HG03469 (cell line): ENCODE measurements around the gene RFX4.
"Not testable (repeated sequence)": the region's sequence is repeated elsewhere in the genome, so short reads cannot be mapped to it uniquely, and the experiment has no call there.

Experiments used
- ATAC-seq: cut with Tn5 transposase; IDR thresholded peaks from one replicate; pipeline ENCODE4 v1.9.1; 2021; ENCODE audit warnings: mild to moderate bottlenecking, moderate library complexity, moderate number of reproducible peaks; ENCODE audit not compliant: unreplicated experiment

The RFX4 gene

DNA sequence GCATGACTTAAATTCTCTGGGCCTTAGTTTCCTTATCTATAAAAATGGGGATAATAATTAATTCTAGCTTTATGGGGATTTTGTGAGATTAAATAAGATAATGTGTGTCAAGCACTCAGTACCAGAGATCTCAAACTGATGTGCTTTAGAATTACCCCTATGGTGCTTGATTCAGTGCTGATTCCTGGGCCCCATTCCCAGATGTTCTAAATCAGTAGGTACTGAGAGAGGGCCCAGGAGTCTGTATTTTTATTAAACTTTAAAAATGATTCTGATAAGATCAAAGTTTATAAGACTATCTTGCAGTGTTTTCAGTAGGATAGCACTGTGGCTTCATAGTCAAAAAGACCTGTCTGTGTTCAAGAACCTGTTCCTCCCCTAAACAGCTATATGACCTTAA, 102.6 kb downstream of the RFX4 start:
- no peak for ATAC-seq

DNA sequence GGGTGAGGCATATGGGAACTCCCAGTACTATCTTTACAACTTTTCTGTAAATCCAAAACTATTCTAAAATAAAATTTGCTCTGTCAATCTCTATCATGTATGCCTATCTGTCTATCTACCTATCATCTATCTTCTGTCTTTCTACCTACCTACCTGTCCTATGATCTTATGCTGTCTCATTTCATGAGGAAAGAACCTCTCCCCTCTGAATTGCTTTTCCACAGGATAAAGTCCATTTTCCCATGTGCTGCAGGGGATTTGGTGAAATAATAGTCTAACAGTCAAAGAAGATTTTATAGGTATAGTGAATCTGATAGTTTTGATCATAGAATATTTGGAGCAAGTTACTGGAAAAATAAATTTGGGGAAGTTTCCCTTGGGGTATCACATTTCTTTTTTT, 104.9 kb downstream of the RFX4 start:
- no peak for ATAC-seq

DNA sequence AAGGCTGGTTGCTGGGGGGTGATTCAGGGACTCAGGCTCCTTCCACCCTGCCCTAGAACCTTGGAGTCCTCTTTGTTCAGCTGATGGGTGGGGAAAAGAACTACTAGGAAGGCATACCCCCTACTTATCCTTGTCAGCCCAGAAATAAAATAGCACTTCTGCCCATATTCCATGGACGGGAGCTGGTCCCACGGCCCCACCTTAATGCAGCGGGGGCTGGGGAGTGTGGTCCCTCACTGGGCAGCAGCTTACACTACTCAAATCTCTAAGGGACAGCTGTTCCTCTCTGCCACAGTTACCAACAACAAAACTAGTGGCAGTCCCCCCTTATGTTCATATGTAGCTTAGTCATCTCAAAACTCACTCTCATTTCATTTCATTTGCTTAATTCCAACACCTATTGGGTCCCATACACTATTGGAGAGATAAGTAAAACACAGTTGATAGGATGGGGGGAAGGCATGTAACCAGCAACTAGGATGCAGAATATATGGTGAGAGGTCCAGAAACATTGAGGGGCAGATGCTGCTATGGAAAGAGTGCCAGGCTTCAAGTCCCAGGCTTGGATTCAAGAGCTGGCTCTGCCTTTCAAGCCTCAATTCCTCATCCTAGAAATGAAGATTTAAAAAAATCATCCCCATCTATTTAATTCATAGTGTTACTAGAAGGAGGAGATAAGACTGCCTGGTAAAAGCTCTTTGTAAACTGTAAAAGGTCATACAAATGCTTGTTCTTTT, 107.9 kb downstream of the RFX4 start:
- no peak for ATAC-seq

DNA sequence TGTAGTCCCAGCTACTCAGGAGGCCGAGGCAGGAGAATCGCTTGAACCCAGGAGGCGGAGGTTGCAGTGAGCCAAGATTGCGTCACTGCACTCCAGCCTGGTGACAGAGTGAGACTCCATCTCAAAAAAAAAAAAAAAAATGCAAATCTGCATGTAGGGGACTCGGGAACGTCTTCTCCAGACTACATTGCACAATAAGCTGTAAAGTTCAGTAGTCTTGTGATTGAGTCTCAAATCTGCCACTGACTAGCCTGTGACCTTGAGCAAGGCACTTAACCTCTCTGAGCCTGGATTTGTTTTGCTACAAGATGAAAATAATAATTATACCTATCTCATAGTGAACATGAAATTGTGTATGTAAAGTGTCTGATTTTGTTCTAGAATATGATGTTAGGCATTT, 109.2 kb downstream of the RFX4 start:
- not testable (repeated sequence) for ATAC-seq

DNA sequence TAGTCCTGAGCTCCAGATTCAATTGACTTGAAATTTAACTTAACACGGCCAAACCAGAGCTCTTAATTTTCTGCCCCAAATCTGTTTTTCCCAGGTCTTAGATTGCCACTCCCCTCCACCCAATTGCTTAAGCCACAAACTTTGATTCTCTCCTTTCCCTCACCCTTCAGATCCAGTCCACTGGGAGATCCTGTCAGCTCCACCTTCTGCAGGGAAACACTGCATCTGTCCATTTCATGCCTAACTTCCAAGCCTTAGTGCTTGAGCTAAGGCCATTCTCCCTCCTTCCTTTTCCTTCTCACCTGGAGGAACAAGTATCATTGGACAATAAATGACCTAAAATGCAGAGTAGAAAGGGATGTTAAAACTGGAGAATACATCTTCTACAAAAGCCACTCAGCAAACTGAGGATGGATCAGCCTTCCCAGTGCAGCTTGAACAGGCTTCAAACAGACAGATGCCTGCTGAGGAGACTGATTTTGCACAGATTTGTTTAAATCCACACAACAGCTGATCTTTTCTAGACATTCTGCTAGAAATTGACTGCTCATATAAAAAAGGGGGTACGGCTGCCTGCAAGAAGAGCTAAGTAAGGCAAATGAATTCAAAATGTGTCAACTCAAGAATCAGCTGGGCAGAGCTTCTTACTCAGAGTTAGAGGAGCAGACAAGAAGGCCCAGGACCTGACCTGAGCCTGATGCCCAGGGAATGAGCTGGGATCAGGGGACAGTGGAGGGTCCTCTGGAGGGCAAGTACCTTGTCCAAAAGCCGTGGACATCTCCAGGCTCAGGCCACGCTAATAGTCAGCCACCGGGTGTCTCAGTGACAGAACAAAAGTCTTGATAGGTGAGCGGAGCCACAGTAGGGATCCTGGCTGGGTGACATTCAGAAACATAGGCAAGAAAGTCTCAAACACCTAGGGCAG, 110.4 kb downstream of the RFX4 start:
- ATAC-seq, result no peak

DNA sequence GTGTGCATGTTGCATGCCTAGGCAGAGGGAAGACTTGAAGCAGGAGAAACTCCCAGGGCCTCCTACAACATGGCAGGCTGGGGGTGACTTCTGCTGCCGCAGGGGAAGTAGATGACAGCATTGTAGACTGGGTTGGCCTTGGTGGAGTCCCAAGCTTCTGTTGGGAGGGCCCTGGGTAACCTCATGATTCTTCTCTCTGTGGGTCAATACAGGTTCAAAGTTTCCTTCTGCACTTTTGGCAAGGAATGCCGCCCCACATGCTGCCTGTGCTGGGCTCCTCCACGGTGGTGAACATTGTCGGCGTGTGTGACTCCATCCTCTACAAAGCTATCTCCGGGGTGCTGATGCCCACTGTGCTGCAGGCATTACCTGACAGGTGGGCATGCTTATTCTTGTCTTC, 113.3 kb downstream of the RFX4 start:
- ATAC-seq, result no peak

DNA sequence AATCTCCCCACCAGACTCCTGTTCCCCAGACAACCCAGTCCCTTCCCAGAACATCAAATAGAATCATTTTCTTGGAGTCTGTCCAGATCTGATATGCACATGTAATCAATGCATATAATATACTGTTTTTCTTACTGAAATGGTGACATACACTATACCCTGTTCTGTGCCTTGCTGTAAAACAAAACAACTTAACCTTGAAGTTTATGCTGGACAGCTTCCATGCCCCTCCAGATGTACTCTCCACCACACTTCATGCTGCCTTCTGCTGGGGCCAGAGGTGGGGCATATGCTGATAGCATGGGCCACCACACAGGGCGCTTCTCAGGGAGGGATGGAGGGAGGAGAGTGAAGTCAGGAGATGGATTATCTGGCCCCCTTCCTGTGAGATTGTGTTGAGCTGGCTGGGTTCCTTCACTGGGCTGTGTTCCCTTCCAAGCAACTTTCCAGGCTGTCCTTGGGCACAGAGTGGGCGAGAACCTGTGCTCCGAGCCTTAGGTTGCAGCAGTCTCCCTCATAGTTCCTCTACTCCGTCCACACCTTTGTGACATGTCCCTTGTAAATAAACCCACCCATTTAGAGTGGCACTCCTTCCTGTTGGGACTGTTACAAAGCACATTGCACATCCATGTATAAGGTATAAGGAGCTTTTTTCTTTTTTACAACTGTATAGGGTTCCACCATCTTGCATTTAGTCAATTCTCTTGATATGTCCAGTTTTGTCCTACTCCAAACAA, 114.0 kb downstream of the RFX4 start:
- ATAC-seq, result no peak

DNA sequence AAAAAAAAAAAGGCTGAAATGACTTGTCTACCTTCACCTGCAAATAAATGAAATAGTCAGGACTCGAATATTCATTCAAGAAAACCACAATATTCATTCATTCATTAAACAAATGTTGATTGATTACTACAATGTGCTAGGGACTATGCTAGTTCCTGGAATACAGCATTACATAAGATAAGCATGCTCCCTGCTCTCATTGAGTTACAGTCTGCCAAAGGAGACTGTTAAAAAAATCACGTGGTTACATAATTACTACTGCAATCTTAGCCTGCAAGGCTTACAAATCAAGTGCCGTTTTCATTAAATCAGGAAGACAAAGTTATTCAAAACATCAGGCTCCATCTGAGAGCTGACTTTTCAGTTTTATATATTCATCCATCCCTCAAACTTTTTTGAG, 121.3 kb downstream of the RFX4 start:
- no peak for ATAC-seq

DNA sequence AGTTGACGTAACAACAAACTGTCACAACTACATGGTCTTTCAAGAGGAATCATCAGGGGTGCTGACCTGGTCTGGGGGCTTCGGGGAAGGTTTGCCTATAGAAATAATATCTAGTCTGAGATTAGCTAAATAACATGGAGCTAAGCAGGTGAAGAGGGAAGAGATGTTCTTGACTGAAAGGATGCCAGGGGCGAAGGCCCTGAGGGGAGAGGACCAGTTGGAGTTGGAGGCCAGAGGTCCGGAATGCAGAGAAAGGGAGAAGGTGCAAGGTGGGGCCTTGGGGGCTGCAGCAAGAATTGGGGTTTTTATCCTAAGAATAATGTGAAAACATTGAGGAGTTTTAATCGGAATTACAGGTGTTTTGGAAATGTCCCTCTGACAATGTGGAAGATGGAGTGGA, 123.2 kb downstream of the RFX4 start:
- no peak for ATAC-seq

DNA sequence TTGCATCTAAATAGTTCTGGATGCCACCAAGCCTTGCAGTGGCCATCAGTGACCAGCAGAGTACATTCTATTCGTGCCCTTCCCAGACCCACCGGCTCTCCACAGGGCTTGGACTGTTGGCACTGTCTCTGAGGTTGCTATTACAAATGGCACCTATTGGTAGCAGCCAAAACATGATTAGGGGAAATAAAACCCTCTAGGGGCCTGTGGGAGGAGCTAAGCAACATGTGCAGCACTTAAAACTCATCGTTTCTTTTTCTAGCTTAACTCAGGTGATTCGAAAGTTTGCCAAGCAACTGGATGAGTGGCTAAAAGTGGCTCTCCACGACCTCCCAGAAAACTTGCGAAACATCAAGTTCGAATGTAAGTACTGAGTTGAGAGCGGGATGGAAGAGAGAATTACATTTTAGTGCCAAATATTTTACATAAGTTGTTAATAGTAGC, 126.3 kb downstream of the RFX4 start:
- no peak for ATAC-seq

DNA sequence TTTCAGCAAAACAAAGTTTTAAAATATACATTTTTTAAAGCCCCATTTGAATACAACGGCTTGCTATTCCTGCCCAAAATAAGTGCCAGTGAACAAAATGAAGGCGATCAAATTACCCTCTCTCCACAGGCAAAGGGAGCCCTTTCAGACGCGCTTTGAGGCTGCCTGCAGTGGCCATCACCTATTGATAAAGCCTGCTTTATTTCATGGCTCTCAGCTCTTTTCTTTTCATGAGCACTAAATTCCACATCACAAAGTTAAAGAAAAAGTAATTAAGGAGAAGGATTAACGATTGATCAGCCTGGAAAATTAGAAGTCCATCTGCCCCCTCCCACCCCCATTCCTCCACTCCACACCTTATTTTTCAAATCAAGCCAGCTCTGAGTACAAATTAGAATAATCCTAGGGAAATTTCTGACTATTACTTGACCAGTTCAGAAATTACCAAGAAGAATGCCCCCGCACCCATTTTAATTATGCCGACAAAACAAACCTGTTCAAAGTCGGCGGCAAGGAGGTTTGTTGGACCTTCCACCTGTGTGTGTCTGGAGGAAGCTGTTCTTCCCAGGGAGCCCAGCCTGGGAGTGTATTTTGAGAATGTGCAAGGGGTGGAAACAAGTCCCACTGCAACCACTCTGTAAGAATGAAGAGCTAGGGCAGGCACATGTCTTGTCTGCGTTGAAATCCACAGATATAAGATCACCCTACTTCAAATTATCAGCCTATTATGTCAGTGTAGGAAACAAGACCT, 127.5 kb downstream of the RFX4 start:
- ATAC-seq, result no peak

DNA sequence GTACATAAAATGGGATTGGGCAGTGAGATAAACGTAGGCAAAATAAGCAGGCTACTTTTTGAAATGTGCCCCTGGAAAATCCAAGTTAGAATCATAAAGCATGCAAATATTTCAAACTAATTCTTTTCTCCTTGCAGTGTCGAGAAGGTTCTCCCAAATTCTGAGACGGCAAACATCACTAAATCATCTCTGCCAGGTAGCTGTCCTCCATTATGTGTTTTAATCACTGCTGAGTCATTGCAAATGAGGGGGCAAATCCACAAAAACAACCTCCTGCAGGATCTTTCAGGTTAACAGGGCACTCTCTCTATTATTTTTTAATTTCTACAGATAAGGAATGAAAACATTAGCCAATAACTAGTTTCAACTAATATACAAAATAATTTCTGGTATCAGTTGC, 128.5 kb downstream of the RFX4 start:
- ATAC-seq, result no peak

DNA sequence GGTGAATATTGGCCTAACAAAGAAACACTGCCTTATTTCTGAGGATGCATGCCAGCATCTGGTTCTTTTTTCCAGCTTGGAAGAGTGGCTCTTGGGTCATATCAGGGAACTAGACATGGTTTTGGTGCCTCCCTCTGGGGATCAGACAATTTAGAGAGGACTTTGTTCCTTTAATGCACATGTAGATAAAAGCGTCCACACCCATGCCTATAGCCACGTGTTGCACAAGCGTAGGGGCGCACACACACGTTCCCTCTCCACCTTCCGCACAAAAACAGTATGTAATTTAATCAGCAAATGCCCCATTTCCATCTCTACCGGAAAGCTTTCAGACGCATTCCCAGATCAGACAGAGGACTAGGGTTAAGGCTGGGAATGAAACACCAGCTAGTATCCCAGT, 130.0 kb downstream of the RFX4 start:
- no peak for ATAC-seq

DNA sequence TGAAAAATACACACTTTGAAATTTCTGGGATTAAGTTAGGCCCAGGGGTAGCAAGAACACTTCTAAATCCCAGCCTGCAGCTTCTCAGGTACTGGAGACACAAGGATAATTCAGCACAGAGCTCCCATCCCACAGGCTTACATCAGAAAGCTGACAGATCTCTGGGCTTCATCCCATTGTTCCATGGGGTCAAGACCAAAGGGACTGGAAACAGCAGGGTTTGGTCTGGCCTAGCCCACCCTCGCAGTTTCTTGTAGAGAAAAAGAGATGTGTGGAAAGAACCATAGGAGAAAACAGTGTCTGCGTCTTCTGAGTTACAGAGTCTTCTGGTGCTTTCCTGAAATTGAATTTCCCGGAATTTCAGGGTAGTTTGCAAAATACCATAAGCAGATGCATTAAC, 132.1 kb downstream of the RFX4 start:
- no peak for ATAC-seq

DNA sequence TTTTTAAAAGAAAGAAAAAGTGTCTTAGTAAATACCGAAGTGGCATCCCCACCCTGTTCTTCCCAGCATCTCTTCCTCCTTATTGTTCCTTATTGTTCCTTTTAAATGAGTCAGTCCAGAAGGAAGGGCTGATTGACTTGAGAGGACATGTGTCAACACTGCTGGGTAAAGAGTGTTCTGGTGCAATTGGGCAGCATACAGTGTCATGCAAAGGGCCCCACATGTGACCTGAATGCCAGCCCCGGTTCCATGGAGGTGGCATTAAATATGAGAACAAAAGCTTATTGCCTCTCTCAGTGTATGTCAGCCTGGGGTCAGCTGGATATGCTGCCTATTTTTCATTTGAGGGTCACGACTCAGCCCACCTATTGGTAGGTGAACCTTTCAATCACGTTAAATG, 132.8 kb downstream of the RFX4 start:
- no peak for ATAC-seq

DNA sequence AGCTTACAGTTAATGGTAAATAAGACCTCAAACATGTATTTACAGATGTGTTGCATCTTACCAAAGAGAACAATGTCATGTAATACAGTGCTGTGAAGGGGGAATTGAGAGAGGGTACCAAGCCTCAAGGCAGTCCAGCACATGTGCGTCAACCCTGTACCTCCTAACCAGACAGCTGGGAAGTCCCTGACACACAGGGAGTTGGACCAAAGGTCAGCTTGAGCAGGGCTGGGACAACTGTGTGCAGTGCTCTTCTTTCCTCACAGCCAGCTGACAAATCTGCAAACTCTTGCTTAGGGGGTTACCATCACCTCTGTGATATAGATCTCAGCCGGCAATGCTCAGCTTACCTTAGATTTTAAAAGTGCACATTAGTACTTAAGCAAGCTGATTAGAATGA, 134.9 kb downstream of the RFX4 start:
- no peak for ATAC-seq

DNA sequence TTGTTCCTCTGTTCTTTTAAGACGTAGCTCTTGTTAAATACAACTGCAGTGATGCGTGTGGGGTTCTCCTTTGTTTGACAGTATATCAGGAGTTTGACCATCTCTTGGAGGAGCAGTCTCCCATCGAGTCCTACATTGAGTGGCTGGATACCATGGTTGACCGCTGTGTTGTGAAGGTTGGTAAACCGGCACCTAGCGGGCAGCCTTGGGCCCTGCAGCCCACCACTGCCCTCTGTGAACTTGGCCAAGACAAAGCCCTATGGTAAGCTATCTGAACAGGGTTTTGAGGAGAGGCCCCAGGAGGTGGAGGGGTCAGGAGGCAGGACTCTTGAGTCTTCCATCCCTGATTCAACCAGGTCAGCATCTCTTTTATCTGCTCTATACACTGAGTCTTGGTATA, 137.1 kb downstream of the RFX4 start:
- no peak for ATAC-seq

DNA sequence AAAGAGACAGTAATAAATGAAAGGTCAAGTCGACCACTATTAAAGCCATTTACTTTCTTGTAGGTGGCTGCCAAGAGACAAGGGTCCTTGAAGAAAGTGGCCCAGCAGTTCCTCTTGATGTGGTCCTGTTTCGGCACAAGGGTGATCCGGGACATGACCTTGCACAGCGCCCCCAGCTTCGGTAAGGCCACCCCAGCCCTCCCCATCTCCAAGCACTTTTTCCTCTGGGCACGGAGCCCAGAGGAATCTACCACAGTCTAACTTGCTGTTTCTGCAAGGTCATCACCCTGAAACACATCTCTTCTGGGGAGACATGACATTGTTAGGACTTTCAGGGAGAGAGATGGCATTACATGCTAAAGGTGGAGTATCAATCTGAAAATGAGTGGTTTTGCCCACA, 137.9 kb downstream of the RFX4 start:
- ATAC-seq, result no peak

DNA sequence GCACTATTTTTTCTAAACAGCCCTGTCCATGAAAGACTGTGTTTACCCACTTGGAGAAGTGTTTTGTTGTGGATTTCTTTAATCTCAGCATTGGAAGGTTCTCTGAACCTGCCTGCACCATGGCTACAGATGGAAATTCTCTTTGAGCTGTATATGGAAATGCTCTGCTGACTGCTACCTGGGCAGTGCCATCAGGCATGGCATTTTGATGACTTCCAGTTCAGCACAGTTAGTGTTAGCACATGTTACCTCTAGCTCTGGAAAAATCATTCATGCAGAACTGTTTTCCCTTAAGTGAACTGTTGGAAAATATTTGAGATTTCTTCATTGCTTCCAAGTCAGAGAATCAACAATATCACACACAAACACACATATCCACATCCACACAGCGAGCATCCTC, 139.1 kb downstream of the RFX4 start:
- ATAC-seq, result no peak

DNA sequence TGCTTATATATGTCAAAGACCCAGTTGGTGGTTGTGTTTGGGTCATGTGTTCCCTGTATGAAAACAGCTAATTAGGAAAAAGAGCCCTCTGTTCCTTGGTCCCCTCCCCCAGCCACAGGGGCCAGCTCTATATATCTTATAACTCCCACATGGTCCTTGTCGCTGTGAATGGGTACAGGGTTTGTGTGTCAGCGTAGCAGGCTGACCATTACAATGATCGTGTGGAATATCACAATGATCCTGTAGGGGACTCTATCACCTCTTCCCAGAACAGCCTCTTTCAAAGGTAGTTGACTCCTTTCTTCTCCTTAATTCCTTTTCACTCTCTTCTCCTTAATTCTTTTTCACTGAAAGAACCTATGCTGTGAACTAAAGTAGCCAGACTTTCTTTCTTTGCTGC, 140.0 kb downstream of the RFX4 start:
- no peak for ATAC-seq

DNA sequence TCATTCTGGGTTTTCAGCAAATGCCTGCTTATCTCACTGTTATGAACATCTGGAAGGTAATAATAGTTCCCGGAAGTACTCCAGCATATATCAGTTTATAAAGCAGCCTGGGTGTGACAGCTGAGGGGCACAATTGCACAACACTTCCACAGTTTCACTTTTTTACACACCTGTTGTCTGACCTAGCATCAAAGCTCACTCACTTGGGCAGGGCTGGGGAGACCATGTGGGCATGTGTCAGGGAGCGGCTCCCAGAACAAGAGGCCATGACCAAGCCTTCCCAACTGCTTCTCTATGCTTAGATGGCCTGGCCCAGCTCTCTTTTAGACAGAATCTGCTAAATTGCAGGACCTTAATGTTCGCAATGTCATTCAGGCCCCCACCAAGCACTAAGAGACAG, 140.6 kb downstream of the RFX4 start:
- no peak for ATAC-seq
